HepG2 (cell line): ENCODE measurements around the gene TMEM134. TPM values are rescaled to one million over a fixed set of nuclear protein-coding genes. Genes with fewer than 3 reads are reported as not detected.

Experiments used
- ATAC-seq: fragments of 200-7000 bp; cut with Tn5 transposase; 3 replicates; pipeline ENCODE4 v1.9.1; 2020; ENCODE audit warnings: mild to moderate bottlenecking, moderate library complexity
- BruUV-seq: library from RNA; stranded (reverse); fragments of 400-500 nt; replicated peaks from 2 replicates; lab custom pipeline; 2021; lab: Mats Ljungman, UMichigan
- CTCF ChIA-PET: fragments of 300-600 bp; formaldehyde crosslinking; extraction: SDS; loops from one replicate; lab custom pipeline; 2021; ENCODE audit warnings: low total read pairs, inconsistent platforms, low intra/inter-chr PET ratio; lab: Yijun Ruan, JAX
- POLR2A ChIA-PET: fragments of 350-600 bp; sonication (Branson Sonifier 250); formaldehyde crosslinking; loops from one replicate; lab custom pipeline; 2020; ENCODE audit warnings: antibody characterized with exemption, inconsistent platforms; lab: Yijun Ruan, JAX
- DNase-seq: peaks from one replicate; pipeline ENCODE4 v3.0.0-alpha.2; 2015; ENCODE audit warnings: low spot score
- FAIRE-seq: peaks from 3 replicates; lab custom pipeline; 2011; peaks lifted over from hg19 to GRCh38; lab: Jason Lieb, UNC
- H2AFZ ChIP-seq: one replicate; pipeline ENCODE4 v1.6.1; 2011; ENCODE audit warnings: low read length, inconsistent platforms
- H3K27ac ChIP-seq: fragments of 300-600 bp; 3 replicates; pipeline ENCODE4 v1.8.0; 2011; ENCODE audit warnings: mixed run types, mild to moderate bottlenecking, mixed read lengths, low read length, inconsistent platforms; ENCODE audit not compliant: insufficient read depth; ENCODE audit errors: extremely low read length
- H3K27me3 ChIP-seq, 2 experiments: fragments of 200-600 bp in 1 of 2; 2 replicates in 1 of 2; 3 replicates in 1 of 2; pipeline versions ENCODE4 v1.6.0 to v1.8.0; 2011; ENCODE audit warnings: low read length in 2 of 2, mild to moderate bottlenecking in 2 of 2, moderate library complexity in 2 of 2, inconsistent platforms in 1 of 2; ENCODE audit not compliant: insufficient read depth in 2 of 2, control insufficient read depth in 1 of 2
- H3K36me3 ChIP-seq, 2 experiments: fragments of 200-600 bp in 1 of 2; replicated peaks in 1 of 2; 2 replicates in 1 of 2; 3 replicates in 1 of 2; pipeline versions ENCODE4 v1.5.1 to v1.8.0; 2011; ENCODE audit warnings: low read length in 2 of 2, inconsistent platforms in 1 of 2; ENCODE audit not compliant: insufficient read depth in 2 of 2, control insufficient read depth in 1 of 2
- H3K4me1 ChIP-seq: 2 replicates; pipeline ENCODE4 v1.5.1; 2012; ENCODE audit warnings: low read length, inconsistent platforms; ENCODE audit not compliant: insufficient read depth
- H3K4me2 ChIP-seq: 2 replicates; pipeline ENCODE4 v1.6.0; 2011; ENCODE audit warnings: low read depth, low read length, inconsistent platforms
- H3K4me3 ChIP-seq, 3 experiments: fragments of 200-600 bp in 1 of 3; sonication (generic), shearing (Covaris generic) in 1 of 3; replicated peaks in 1 of 3; 2 replicates each; pipeline ENCODE4 v1.5.1; 2011 to 2016; ENCODE audit warnings: low read length in 3 of 3, inconsistent platforms in 2 of 3, low read depth in 2 of 3, mild to moderate bottlenecking in 2 of 3, control low read depth in 1 of 3, mixed read lengths in 1 of 3; ENCODE audit not compliant: insufficient read depth in 1 of 3
- H3K79me2 ChIP-seq: one replicate; pipeline ENCODE4 v1.6.1; 2011; ENCODE audit warnings: low read length, inconsistent platforms; ENCODE audit not compliant: insufficient read depth
- H3K9ac ChIP-seq: 2 replicates; pipeline ENCODE4 v1.6.0; 2011; ENCODE audit warnings: mild to moderate bottlenecking, low read depth, low read length, inconsistent platforms; ENCODE audit not compliant: insufficient read depth
- H3K9me3 ChIP-seq: 2 replicates; pipeline ENCODE4 v1.5.1; 2012; ENCODE audit warnings: mild to moderate bottlenecking, low read length
- H4K20me1 ChIP-seq: 2 replicates; pipeline ENCODE4 v1.6.0; 2011; ENCODE audit warnings: inconsistent platforms, mild to moderate bottlenecking, low read length, moderate library complexity; ENCODE audit not compliant: insufficient read depth
- CSRNP2 ChIP-seq: sonication (generic); formaldehyde crosslinking; conservative IDR thresholded peaks from 2 replicates; pipeline ENCODE4 v1.8.0; 2022; ENCODE audit warnings: low read depth, missing genetic modification reagents
- EZH2 ChIP-seq: conservative IDR thresholded peaks from 2 replicates; pipeline ENCODE4 v1.6.1; 2012; ENCODE audit warnings: mild to moderate bottlenecking, low read depth, low read length, moderate library complexity
- FOXO1 ChIP-seq: sonication (generic); formaldehyde crosslinking; IDR thresholded peaks from 2 replicates; pipeline ENCODE4 v1.4.0; 2020; ENCODE audit warnings: missing genetic modification reagents
- FOXP4 ChIP-seq: sonication (generic); formaldehyde crosslinking; IDR thresholded peaks from 2 replicates; pipeline ENCODE4 v1.4.0; 2020; ENCODE audit warnings: missing genetic modification reagents
- HNRNPL ChIP-seq: fragments of 200-400 bp; formaldehyde crosslinking; IDR thresholded peaks from 2 replicates; pipeline ENCODE4 v1.6.1; 2017; ENCODE audit warnings: mild to moderate bottlenecking, low read depth, low read length
- IRF9 ChIP-seq: sonication (generic); formaldehyde crosslinking; IDR thresholded peaks from 2 replicates; pipeline ENCODE4 v1.8.0; 2022; ENCODE audit warnings: missing genetic modification reagents, mild to moderate bottlenecking, borderline replicate concordance
- JUND ChIP-seq: sonication (generic); formaldehyde crosslinking; IDR thresholded peaks from 2 replicates; pipeline ENCODE4 v1.8.0; 2022; ENCODE audit warnings: mild to moderate bottlenecking, missing genetic modification reagents
- KDM5A ChIP-seq: fragments of 200-600 bp; sonication (generic); IDR thresholded peaks from 2 replicates; pipeline ENCODE4 v1.7.0; 2018; ENCODE audit warnings: antibody characterized with exemption, mild to moderate bottlenecking, low read length, borderline replicate concordance
- PBX2 ChIP-seq: IDR thresholded peaks from 2 replicates; pipeline ENCODE4 v1.6.1; 2016; ENCODE audit warnings: control low read depth
- PRMT3 ChIP-seq: sonication (generic); formaldehyde crosslinking; IDR thresholded peaks from 2 replicates; pipeline ENCODE4 v1.8.1; 2022; ENCODE audit warnings: low read depth, mild to moderate bottlenecking, moderate library complexity, missing genetic modification reagents, borderline replicate concordance
- RBFOX2 ChIP-seq: fragments of 200-400 bp; formaldehyde crosslinking; IDR thresholded peaks from 2 replicates; pipeline ENCODE4 v1.6.1; 2017; ENCODE audit warnings: low read depth, mild to moderate bottlenecking, low read length
- TBX2 ChIP-seq: sonication (generic); formaldehyde crosslinking; IDR thresholded peaks from 2 replicates; pipeline ENCODE4 v1.5.0; 2020; ENCODE audit warnings: missing genetic modification reagents, mild to moderate bottlenecking, borderline replicate concordance
- ZNF251 ChIP-seq: sonication (generic); formaldehyde crosslinking; IDR thresholded peaks from 2 replicates; pipeline ENCODE4 v1.9.0; 2021; ENCODE audit warnings: mild to moderate bottlenecking, missing genetic modification reagents
- ZNF549 ChIP-seq: sonication (generic); formaldehyde crosslinking; IDR thresholded peaks from 2 replicates; pipeline ENCODE4 v1.5.0; 2020; ENCODE audit warnings: missing genetic modification reagents
- ZNF597 ChIP-seq: sonication (generic); formaldehyde crosslinking; IDR thresholded peaks from 2 replicates; pipeline ENCODE4 v1.5.0; 2020; ENCODE audit warnings: missing genetic modification reagents
- WGBS: methylation state at CpG from one replicate; pipeline ENCODE4 v1.1.6; 2017; ENCODE audit warnings: low lambda C conversion rate; 5-methylcytosine and 5-hydroxymethylcytosine counted together
- in situ Hi-C: cut with HindIII; loops from 2 replicates; pipeline ENCODE4 v1.10.0; 2017; ENCODE audit warnings: low pct_unique_long_range_greater_than_20kb; ENCODE audit not compliant: extremely low pct_ligation_motif_present
- intact Hi-C: fragments of 100-400 bp; cut with micrococcal nuclease; formaldehyde crosslinking; loops from one replicate; pipeline ENCODE4 v1.10.0; 2022; ENCODE audit not compliant: unreplicated experiment
- polyA plus RNA-seq, 8 experiments: library from polyadenylated mRNA; depleted of rRNA in 3 of 8; stranded (reverse) in 7 of 8; unstranded in 1 of 8; fragments of >200 nt; fragmentation: Illumina TruSeq in 4 of 8; extraction: Trizol in 4 of 8; gene quantifications; 2 replicates each; pipeline versions ENCODE4 v1.2.1 to v1.2.3, GENCODE V29; 2011 to 2016; ENCODE audit warnings: low read depth in 4 of 8, missing spikeins in 1 of 8, mixed read lengths in 1 of 8; ENCODE audit not compliant: insufficient read depth in 1 of 8
- total RNA-seq, 5 experiments: library from RNA; depleted of rRNA; stranded (reverse); fragments of >200 nt; fragmentation: Illumina TruSeq; extraction: Trizol; gene quantifications; 2 replicates each; pipeline ENCODE4 v1.2.3, GENCODE V29; 2016; ENCODE audit warnings: low read depth in 1 of 5

The TMEM134 gene
- total and polyA plus RNA-seq, 2 of the 13 experiments (the other 11 are each of a cell fraction or from before 2014, with no cell fraction given) = 6.9 to 26.9 TPM

- Histone ChIP-seq H3K9ac (no peak overlapping the region), H3K79me2 (peaks cover 3% of the 10 kb centered on the region), H3K4me1 (peaks cover 21% of the 10 kb centered on the region), H3K9me3 (no peaks in the 10 kb centered on the region), H3K36me3 (peaks cover 0 to 4% of the 10 kb centered on the region in 2 experiments; a peak in 2 of 5 replicates), H3K27ac (no peak overlapping the region), H3K4me2 (no peak overlapping the region), H4K20me1 (no peaks in the 10 kb centered on the region), H3K4me3 (no peak overlapping the region), H3K27me3 (peaks cover 0 to 1% of the 10 kb centered on the region in 2 experiments; a peak in 1 of 5 replicates), H2AFZ (no peak overlapping the region)
- DNase-seq = no peak
- ChIA-PET CTCF (no interaction called here), POLR2A (no interaction called here)
- BruUV-seq = no TSS peak
- in situ Hi-C loops (no loop called here), intact Hi-C loops (no loop called here)
- WGBS = no CpG with 5 or more reads among the region's 21 CpGs
- ATAC-seq = no peak
- FAIRE-seq = no peak
- TF ChIP-seq EZH2 = no peak
- TF ChIP-seq HNRNPL = 0 out of 2 replicates have a peak, but pooled peaks have one; percentile 20
- no peak for TF ChIP-seq PBX2 (CRISPR knock-in tag)
- no peak for TF ChIP-seq CSRNP2 (CRISPR knock-in tag)
- TF ChIP-seq RBFOX2 = 0 out of 2 replicates have a peak, but pooled peaks have one; percentile 14
- no peak for TF ChIP-seq TBX2 (CRISPR knock-in tag)
- no peak for TF ChIP-seq FOXP4 (CRISPR knock-in tag)
- TF ChIP-seq ZNF549 = no peak
- no peak for TF ChIP-seq KDM5A
- TF ChIP-seq JUND (CRISPR knock-in tag) = no peak
- no peak for TF ChIP-seq ZNF597 (CRISPR knock-in tag)
- no peak for TF ChIP-seq IRF9 (CRISPR knock-in tag)
- no peak for TF ChIP-seq PRMT3
- no peak for TF ChIP-seq ZNF251 (CRISPR knock-in tag)
- TF ChIP-seq FOXO1 (CRISPR knock-in tag) = no peak
These were observed 27.9 kb downstream of the TMEM134 start for GRCh38 chr11:67441098-67441563.
